NCI-H2171 treated with DMSO at 0.1 percent for 48 hours (cell line): ENCODE data around the gene LRRC59.
"Not testable (repeated sequence)": the region's sequence is repeated elsewhere in the genome, so short reads cannot be mapped to it uniquely, and the experiment has no call there.

Source experiments
- DNase-seq: peaks from one replicate; lab custom pipeline; 2025; lab: John Stamatoyannopoulos, UW

Gene LRRC59

GRCh38 chr17:50397111-50397918 lies at the start of gene LRRC59:
Gene LRRC59 (minus strand): TSS chr17:50397523. CDS start chr17:50397317, 206 bp downstream.
- peak; percentile 76 for DNase-seq

GRCh38 chr17:50445730-50446325 lies 48.5 kb upstream of the LRRC59 start:
- no peak for DNase-seq

- no peak for DNase-seq
Observed at GRCh38 chr17:50444841-50445715, 47.8 kb upstream of the LRRC59 start.

- DNase-seq = peak; percentile 76
Observed at GRCh38 chr17:50443505-50443974, 46.2 kb upstream of the LRRC59 start.

GRCh38 chr17:50440838-50441829 lies 43.8 kb upstream of the LRRC59 start:
- DNase-seq = no peak

- peak; percentile 32 for DNase-seq
Observed at GRCh38 chr17:50440172-50440837, 43.0 kb upstream of the LRRC59 start.

GRCh38 chr17:50439008-50439407 lies 41.7 kb upstream of the LRRC59 start:
- DNase-seq = peak; percentile 9

GRCh38 chr17:50437409-50437808 lies 40.1 kb upstream of the LRRC59 start:
- DNase-seq = no peak

GRCh38 chr17:50432125-50432762 lies 34.9 kb upstream of the LRRC59 start:
- no peak for DNase-seq

GRCh38 chr17:50430821-50431618 lies 33.7 kb upstream of the LRRC59 start:
- no peak for DNase-seq

- no peak for DNase-seq
Observed at GRCh38 chr17:50429793-50430192, 32.5 kb upstream of the LRRC59 start.

GRCh38 chr17:50428831-50429424 lies 31.6 kb upstream of the LRRC59 start:
- DNase-seq = no peak

- DNase-seq = not testable (repeated sequence)
Observed at GRCh38 chr17:50428126-50428525, 30.8 kb upstream of the LRRC59 start.

- DNase-seq = no peak
Observed at GRCh38 chr17:50426814-50427787, 29.8 kb upstream of the LRRC59 start.

- DNase-seq = no peak
Observed at GRCh38 chr17:50426472-50426782, 29.1 kb upstream of the LRRC59 start.

GRCh38 chr17:50425682-50426471 lies 28.6 kb upstream of the LRRC59 start, which contains the start of gene ACSF2:
Gene ACSF2 (plus strand): TSS chr17:50426218. CDS start chr17:50426262, 44 bp downstream.
- peak; percentile 81 for DNase-seq
